H1 (cell line): Measurements from ENCODE around the gene KLHL10. TPM values are rescaled to one million over a fixed set of nuclear protein-coding genes. Genes with fewer than 3 reads are reported as not detected.

Source experiments
- CTCF ChIA-PET: fragments of 300-600 bp; sonication (Branson Sonifier 250); formaldehyde crosslinking; loops from one replicate; lab custom pipeline; 2021; ENCODE audit not compliant: partially characterized antibody; lab: Charles Lee
- POLR2A ChIA-PET: fragments of 300-600 bp; sonication (Branson Sonifier 250); formaldehyde crosslinking; loops from one replicate; lab custom pipeline; 2021; ENCODE audit warnings: inconsistent platforms; ENCODE audit not compliant: partially characterized antibody; lab: Charles Lee
- DNase-seq, 2 experiments: peaks; one replicate each; pipeline versions ENCODE4 v3.0.0 to v3.0.0-alpha.2; 2010 to 2022; ENCODE audit warnings: low spot score in 2 of 2, low read depth in 1 of 2, mixed read lengths in 1 of 2
- FAIRE-seq: peaks from 2 replicates; lab custom pipeline; 2011; peaks lifted over from hg19 to GRCh38; lab: Jason Lieb, UNC
- H2AFZ ChIP-seq: 2 replicates; pipeline ENCODE4 v1.8.1; 2012; ENCODE audit warnings: low read length, inconsistent platforms
- H2AK5ac ChIP-seq: 2 replicates; pipeline ENCODE4 v1.6.1; 2013; ENCODE audit warnings: low read depth, low read length
- H2BK120ac ChIP-seq: replicated peaks from 2 replicates; pipeline ENCODE3; 2013; ENCODE audit warnings: low read depth, low read length, inconsistent platforms
- H2BK12ac ChIP-seq: 2 replicates; pipeline ENCODE4 v1.6.1; 2013; ENCODE audit warnings: low read depth, low read length
- H2BK15ac ChIP-seq: 2 replicates; pipeline ENCODE4 v1.6.1; 2013; ENCODE audit warnings: low read length
- H2BK20ac ChIP-seq: 2 replicates; pipeline ENCODE4 v1.6.1; 2013; ENCODE audit warnings: low read length
- H2BK5ac ChIP-seq: 2 replicates; pipeline ENCODE4 v1.6.1; 2013; ENCODE audit warnings: low read depth, low read length
- H3K14ac ChIP-seq: 2 replicates; pipeline ENCODE4 v1.6.1; 2013; ENCODE audit warnings: inconsistent platforms; ENCODE audit not compliant: insufficient read length
- H3K18ac ChIP-seq: 2 replicates; pipeline ENCODE4 v1.6.1; 2013; ENCODE audit warnings: low read length; ENCODE audit errors: extremely low read depth
- H3K23ac ChIP-seq: 2 replicates; pipeline ENCODE4 v1.6.1; 2013; ENCODE audit warnings: inconsistent platforms; ENCODE audit not compliant: insufficient read length
- H3K23me2 ChIP-seq: 2 replicates; pipeline ENCODE4 v1.6.1; 2013; ENCODE audit warnings: low read depth, low read length
- H3K27ac ChIP-seq: 2 replicates; pipeline ENCODE4 v1.6.1; 2011; ENCODE audit warnings: low read depth, low read length, inconsistent platforms
- H3K27me3 ChIP-seq, 4 experiments: replicated peaks in 1 of 4; 1 replicate in 1 of 4; 2 replicates in 3 of 4; pipeline versions ENCODE4 v1.6.1 to v1.8.1; 2011 to 2013; ENCODE audit warnings: low read length in 3 of 4, mild to moderate bottlenecking in 3 of 4, inconsistent platforms in 2 of 4, mixed read lengths in 2 of 4, moderate library complexity in 1 of 4; ENCODE audit not compliant: control insufficient read depth in 3 of 4, insufficient read depth in 3 of 4; ENCODE audit errors: extremely low read depth in 1 of 4
- H3K36me3 ChIP-seq, 4 experiments: 2 replicates each; pipeline versions ENCODE4 v1.6.1 to v1.8.1; 2011 to 2013; ENCODE audit warnings: mild to moderate bottlenecking in 4 of 4, low read length in 3 of 4, moderate library complexity in 2 of 4, control low read depth in 1 of 4, inconsistent platforms in 1 of 4; ENCODE audit not compliant: insufficient read depth in 4 of 4, control insufficient read depth in 2 of 4
- H3K4ac ChIP-seq: replicated peaks from 2 replicates; pipeline ENCODE3; 2013; ENCODE audit warnings: low read length, low read depth, mixed read lengths, inconsistent platforms; ENCODE audit not compliant: insufficient read length
- H3K4me1 ChIP-seq, 4 experiments: replicated peaks in 1 of 4; 1 replicate in 1 of 4; 2 replicates in 3 of 4; pipeline versions ENCODE4 v1.6.1 to v1.8.1; 2011 to 2013; ENCODE audit warnings: low read length in 3 of 4, inconsistent platforms in 2 of 4, mixed read lengths in 1 of 4; ENCODE audit not compliant: insufficient read depth in 4 of 4, control insufficient read depth in 3 of 4
- H3K4me2 ChIP-seq, 2 experiments: 2 replicates each; pipeline versions ENCODE4 v1.6.1 to v1.8.1; 2011 to 2013; ENCODE audit warnings: low read depth in 2 of 2, low read length in 2 of 2, control low read depth in 1 of 2, inconsistent platforms in 1 of 2, mild to moderate bottlenecking in 1 of 2; ENCODE audit not compliant: insufficient read depth in 1 of 2
- H3K4me3 ChIP-seq, 4 experiments: fragments of 200-600, 300-600 bp in 1 of 4; sonication (generic), shearing (Covaris generic), sonication (Bioruptor Twin) in 1 of 4; 2 replicates each; pipeline versions ENCODE4 v1.5.1 to v1.8.1; 2011 to 2016; ENCODE audit warnings: low read length in 4 of 4, low read depth in 3 of 4, control low read depth in 2 of 4, inconsistent platforms in 2 of 4, mild to moderate bottlenecking in 2 of 4, mixed read lengths in 1 of 4, moderate library complexity in 1 of 4; ENCODE audit not compliant: insufficient read depth in 2 of 4; ENCODE audit errors: extremely low read depth in 1 of 4
- H3K56ac ChIP-seq: replicated peaks from 2 replicates; pipeline ENCODE3; 2013; ENCODE audit warnings: low read depth, mild to moderate bottlenecking, mixed read lengths, low read length, inconsistent platforms; ENCODE audit not compliant: insufficient read length
- H3K79me1 ChIP-seq: 2 replicates; pipeline ENCODE4 v1.6.1; 2013; ENCODE audit warnings: low read depth, low read length, control low read depth
- H3K79me2 ChIP-seq, 2 experiments: 2 replicates each; pipeline versions ENCODE4 v1.6.1 to v1.8.1; 2012 to 2013; ENCODE audit warnings: low read length in 2 of 2, mild to moderate bottlenecking in 2 of 2, inconsistent platforms in 1 of 2; ENCODE audit not compliant: insufficient read depth in 2 of 2, control insufficient read depth in 1 of 2
- H3K9ac ChIP-seq, 4 experiments: replicated peaks in 1 of 4; 1 replicate in 1 of 4; 2 replicates in 3 of 4; pipeline versions ENCODE4 v1.6.1 to v1.8.1; 2011 to 2013; ENCODE audit warnings: low read depth in 3 of 4, low read length in 3 of 4, control low read depth in 2 of 4, mild to moderate bottlenecking in 2 of 4, moderate library complexity in 2 of 4, inconsistent platforms in 1 of 4; ENCODE audit errors: extremely low read depth in 1 of 4
- H3K9me3 ChIP-seq, 2 experiments: 2 replicates each; pipeline versions ENCODE4 v1.6.1 to v1.8.1; 2012 to 2013; ENCODE audit warnings: mild to moderate bottlenecking in 2 of 2, moderate library complexity in 2 of 2, control low read depth in 1 of 2, inconsistent platforms in 1 of 2, low read depth in 1 of 2, low read length in 1 of 2, mixed read lengths in 1 of 2; ENCODE audit not compliant: insufficient read depth in 2 of 2
- H4K20me1 ChIP-seq, 2 experiments: replicated peaks in 1 of 2; 2 replicates each; pipeline versions ENCODE3 to v1.8.1; 2011 to 2013; ENCODE audit warnings: inconsistent platforms in 2 of 2, low read length in 2 of 2, mild to moderate bottlenecking in 1 of 2; ENCODE audit not compliant: insufficient read depth in 2 of 2, control insufficient read depth in 1 of 2
- H4K5ac ChIP-seq: 2 replicates; pipeline ENCODE4 v1.6.1; 2013; ENCODE audit warnings: low read length, low read depth, mixed read lengths, inconsistent platforms; ENCODE audit not compliant: insufficient read length
- H4K8ac ChIP-seq: 2 replicates; pipeline ENCODE4 v1.8.0; 2013; ENCODE audit warnings: mild to moderate bottlenecking, moderate library complexity, low read length, inconsistent platforms; ENCODE audit not compliant: insufficient read depth; ENCODE audit errors: extremely low read depth
- H4K91ac ChIP-seq: replicated peaks from 2 replicates; pipeline ENCODE3; 2013; ENCODE audit warnings: low read length, mixed read lengths, inconsistent platforms; ENCODE audit not compliant: insufficient read length
- ATF3 ChIP-seq: IDR thresholded peaks from 2 replicates; pipeline ENCODE4 v1.6.1; 2011; ENCODE audit warnings: low read depth, mild to moderate bottlenecking, low read length; ENCODE audit not compliant: insufficient read depth
- BACH1 ChIP-seq: IDR thresholded peaks from 2 replicates; pipeline ENCODE4 v1.6.1; 2012; ENCODE audit warnings: low read length, improper control_type of control experiment
- CBX8 ChIP-seq: fragments of 300-800, 300-1000 bp; sonication (generic); IDR thresholded peaks from 2 replicates; pipeline ENCODE4 v1.7.1; 2016; ENCODE audit warnings: low read depth, low read length, borderline replicate concordance
- CHD2 ChIP-seq: IDR thresholded peaks from 2 replicates; pipeline ENCODE4 v1.6.1; 2012; ENCODE audit warnings: low read length, improper control_type of control experiment
- GABPA ChIP-seq: IDR thresholded peaks from 2 replicates; pipeline ENCODE4 v1.6.1; 2011; ENCODE audit warnings: mild to moderate bottlenecking, low read length, moderate library complexity, borderline replicate concordance; ENCODE audit not compliant: insufficient read depth
- JUN ChIP-seq: IDR thresholded peaks from 2 replicates; pipeline ENCODE4 v1.6.1; 2011; ENCODE audit warnings: low read depth, mild to moderate bottlenecking, improper control_type of control experiment, low read length
- KDM5A ChIP-seq: fragments of 200-600 bp; IDR thresholded peaks from 2 replicates; pipeline ENCODE4 v1.7.1; 2012; ENCODE audit warnings: mild to moderate bottlenecking, low read length, inconsistent platforms, mixed read lengths
- NANOG ChIP-seq: IDR thresholded peaks from 2 replicates; pipeline ENCODE4 v1.6.1; 2011; ENCODE audit warnings: low read length, low read depth, mild to moderate bottlenecking, inconsistent platforms; ENCODE audit not compliant: insufficient read depth, poor library complexity, severe bottlenecking
- PHF8 ChIP-seq: fragments of 200-600 bp; sonication (generic); conservative IDR thresholded peaks from 2 replicates; pipeline ENCODE4 v1.7.1; 2012; ENCODE audit warnings: low read depth, mild to moderate bottlenecking, inconsistent platforms, low read length, moderate library complexity
- POLR2A ChIP-seq, 2 experiments: IDR thresholded peaks; 1 replicate in 1 of 2; 2 replicates in 1 of 2; pipeline ENCODE4 v1.6.1; 2011; ENCODE audit warnings: low read depth in 2 of 2, low read length in 2 of 2, mild to moderate bottlenecking in 2 of 2; ENCODE audit errors: control extremely low read depth in 1 of 2
- POLR2AphosphoS5 ChIP-seq: IDR thresholded peaks from 2 replicates; pipeline ENCODE4 v1.6.1; 2011; ENCODE audit warnings: low read depth, low read length
- SRF ChIP-seq: IDR thresholded peaks from 2 replicates; pipeline ENCODE4 v1.6.1; 2011; ENCODE audit warnings: mild to moderate bottlenecking, low read depth, low read length, moderate library complexity
- WGBS, 2 experiments: shearing (Covaris generic) in 1 of 2; methylation state at CpG; one replicate each; pipeline versions ENCODE4 v1.1.6 to v1.1.7; 2013 to 2015; ENCODE audit warnings: low lambda C conversion rate in 2 of 2, mixed read lengths in 2 of 2, inconsistent platforms in 1 of 2, low coverage in 1 of 2, missing lambda C conversion rate in 1 of 2; ENCODE audit not compliant: insufficient replicate concordance in 2 of 2, insufficient coverage in 1 of 2, insufficient read length in 1 of 2; ENCODE audit errors: extremely low coverage in 1 of 2, missing lambda C conversion rate in 1 of 2; 5-methylcytosine and 5-hydroxymethylcytosine counted together
- polyA plus RNA-seq, 7 experiments: library from polyadenylated mRNA; depleted of rRNA in 3 of 7; stranded (reverse) in 5 of 7; unstranded in 2 of 7; fragments of >200 nt in 5 of 7; fragments of 200-250 nt in 2 of 7; gene quantifications; 1 replicate in 5 of 7; 2 replicates in 1 of 7; 4 replicates in 1 of 7; pipeline versions ENCODE4 v1.2.1 to v1.2.3, GENCODE V29; 2011 to 2013; ENCODE audit warnings: missing spikeins in 2 of 7, mixed read lengths in 2 of 7
- total RNA-seq: library from RNA; stranded (reverse); fragmentation: NEBNext Ultra II Directional; extraction: Animal tissue kit (Norgen Biotek cat#: 25700); gene quantifications from 2 replicates; pipeline ENCODE4 v1.2.1, GENCODE V29; 2021

KLHL10 gene
- total and polyA plus RNA-seq, 2 of the 8 experiments (the other 6 are each of a cell fraction or from before 2014, with no cell fraction given), result 0.19 to 0.26 TPM

- no peak overlapping the region for H3K14ac ChIP-seq
- H3K18ac ChIP-seq, result no peak overlapping the region
- H4K8ac ChIP-seq, result no peak overlapping the region; the same call in 1 of the 2 replicates
- FAIRE-seq (no peak), DNase-seq (no peak)
- H3K27me3 ChIP-seq, result peaks cover 0 to 6% (median 3%) of the 10 kb centered on the region in 4 experiments; a peak in 4 of 7 replicates
- H3K4me3 ChIP-seq, result no peak overlapping the region
- CTCF ChIA-PET, result interaction anchor here (0.8 to 1.2 kb wide), 4 partner anchors 9 to 29 kb away, joined by 3 to 4 read pairs (median 4); partner anchors contain the start of gene JUP
- H4K91ac ChIP-seq, result no peak overlapping the region
- H3K79me2 ChIP-seq, result peaks cover 0 to 7% of the 10 kb centered on the region in 2 experiments; a peak in 1 of 4 replicates
- no peak overlapping the region for H2BK5ac ChIP-seq
- peaks cover 0 to 3% (median 0%) of the 10 kb centered on the region in 4 experiments; a peak in 2 of 8 replicates for H3K36me3 ChIP-seq
- no peak overlapping the region for H3K56ac ChIP-seq
- H2BK120ac ChIP-seq, result no peak overlapping the region
- no peak overlapping the region for H2BK20ac ChIP-seq
- H3K4ac ChIP-seq, result no peak overlapping the region
- no peak overlapping the region for H2BK12ac ChIP-seq
- H3K4me2 ChIP-seq, result no peak overlapping the region
- H3K27ac ChIP-seq, result no peak overlapping the region
- no peak overlapping the region for H2AFZ ChIP-seq
- H3K4me1 ChIP-seq, result peaks cover 0 to 7% (median 2%) of the 10 kb centered on the region in 4 experiments; a peak in 4 of 7 replicates
- H3K23me2 ChIP-seq, result peaks cover 7% of the 10 kb centered on the region; the same call in 1 of the 2 replicates
- H3K79me1 ChIP-seq, result peaks cover 4% of the 10 kb centered on the region; the same call in 1 of the 2 replicates
- no peak overlapping the region for H2AK5ac ChIP-seq
- POLR2A ChIA-PET, result interaction anchor here (0.6 to 4.1 kb wide), 8 partner anchors 9 to 124 kb away, joined by 3 to 14 read pairs (median 4); partner anchors contain the start of genes EIF1, HAP1 and JUP
- H4K5ac ChIP-seq, result no peak overlapping the region
- peaks cover 0 to 7% of the 10 kb centered on the region in 2 experiments for H4K20me1 ChIP-seq
- no peak overlapping the region for H3K23ac ChIP-seq
- H2BK15ac ChIP-seq, result no peak overlapping the region
- 91% methylated on average over 8 of the region's 8 CpGs; no CpG with 5 or more reads in 1 of the 2 experiments for WGBS, 2 experiments
- no peak overlapping the region for H3K9ac ChIP-seq
- peaks cover 0 to 4% of the 10 kb centered on the region in 2 experiments; a peak in 1 of 4 replicates for H3K9me3 ChIP-seq
- TF ChIP-seq POLR2AphosphoS5, result no peak
- TF ChIP-seq PHF8, result no peak
- TF ChIP-seq CHD2, result no peak
- TF ChIP-seq GABPA, result no peak
- no peak for TF ChIP-seq NANOG
- TF ChIP-seq SRF, result no peak
- no peak for TF ChIP-seq BACH1
- TF ChIP-seq KDM5A, result no peak
- TF ChIP-seq POLR2A (IDR thresholded peaks at IDR 0.05; ENCODE audit: control extremely low read depth in 1 of 2, low read depth in 2 of 2, low read length in 2 of 2), result no peak
- no peak for TF ChIP-seq ATF3
- TF ChIP-seq CBX8, result no peak
- TF ChIP-seq JUN, result no peak
These were observed 30.8 kb upstream of the KLHL10 start for GRCh38 chr17:41806685-41807445.
